Right renal cortex interstitium (tissue), 3 donors: ENCODE data around the gene RBM33. TPM values are rescaled to one million over a fixed set of nuclear protein-coding genes. Genes with fewer than 3 reads are reported as not detected.

Experiments used
- DNase-seq, 3 donors: peaks; one replicate each; pipeline ENCODE4 v3.0.0-alpha.2; 2013; ENCODE audit warnings: low read depth in 3 of 3, low spot score in 2 of 3
- polyA plus RNA-seq, 3 donors: library from polyadenylated mRNA; unstranded; fragments of 120-200 nt; gene quantifications; one replicate each; pipeline ENCODE4 v1.2.1, GENCODE V29; 2013; ENCODE audit not compliant: insufficient read length in 3 of 3

The RBM33 gene
- polyA plus RNA-seq, 3 donors, result 26.2 to 33.6 (median 26.5) TPM

GRCh38 chr7:155621418-155621980 is 23.0 kb upstream of the RBM33 start:
- DNase-seq, result no peak

- no peak for DNase-seq
These were observed 20.0 kb upstream of the RBM33 start for GRCh38 chr7:155624412-155624811.

- DNase-seq, result no peak
These were observed 18.9 kb upstream of the RBM33 start for GRCh38 chr7:155625557-155625956.

GRCh38 chr7:155629171-155629570 is 15.3 kb upstream of the RBM33 start:
- DNase-seq, result no peak

DNA sequence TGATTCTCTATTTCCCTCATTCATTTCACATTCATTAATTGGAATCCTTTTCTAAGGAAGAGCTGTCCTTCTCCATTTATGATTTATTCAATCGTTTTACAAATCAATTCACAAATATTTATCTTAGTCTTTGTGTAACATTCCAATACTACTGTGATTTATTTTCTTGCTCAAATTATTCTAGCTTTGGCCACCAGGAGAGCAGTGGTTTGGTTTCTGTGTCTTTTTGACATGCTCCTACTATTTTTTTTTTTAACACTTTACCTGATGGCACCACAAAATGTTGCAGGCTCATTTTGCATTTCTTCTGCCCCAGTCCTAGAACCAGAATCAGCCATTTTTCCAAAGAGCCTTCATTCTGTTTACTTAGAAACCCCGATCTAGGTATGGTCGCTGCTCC is 13.3 kb upstream of the RBM33 start:
- no peak for DNase-seq

DNA sequence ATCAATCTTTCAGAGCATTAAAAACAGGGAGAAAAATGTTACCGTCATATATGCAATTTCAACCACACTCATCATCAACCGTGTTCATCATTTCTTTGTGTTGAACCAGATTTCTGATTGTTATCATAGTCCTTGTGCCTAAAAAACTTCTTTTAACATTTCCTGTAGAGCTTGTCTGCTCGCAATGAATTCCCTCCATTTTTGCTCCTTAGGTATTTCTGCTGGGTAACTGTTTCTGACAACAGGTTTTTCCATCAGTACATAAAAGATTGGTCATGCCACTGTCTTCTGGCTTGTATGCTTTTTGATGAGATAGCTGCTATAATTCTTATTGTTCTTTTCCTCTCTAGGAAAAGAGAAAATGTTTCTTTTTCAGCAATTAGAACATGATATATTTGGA is 8.6 kb upstream of the RBM33 start:
- DNase-seq, result no peak

DNA sequence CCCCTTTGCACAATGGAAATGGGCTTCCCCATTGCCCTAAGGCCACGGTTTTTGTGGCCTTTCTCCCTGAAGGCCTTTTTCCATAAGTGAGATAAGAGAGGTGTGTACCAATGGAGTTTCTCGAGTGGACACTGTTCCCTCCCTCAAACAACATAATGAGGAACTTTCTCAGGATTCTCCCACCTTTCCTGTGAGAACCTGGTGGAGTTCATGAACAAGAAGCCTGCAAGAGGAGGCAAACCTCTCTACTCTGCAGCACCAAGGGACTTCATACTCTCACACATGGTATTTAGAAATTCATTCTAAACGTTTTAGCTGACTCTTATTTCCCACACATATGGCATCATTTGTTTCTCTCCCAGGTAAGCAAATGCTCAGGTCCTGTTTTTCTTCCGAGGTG is 7.3 kb upstream of the RBM33 start:
- DNase-seq, result no peak

- no peak for DNase-seq
These were observed 6.1 kb upstream of the RBM33 start for GRCh38 chr7:155638366-155638765.

GRCh38 chr7:155639958-155640520 is 4.4 kb upstream of the RBM33 start:
- no peak for DNase-seq

GRCh38 chr7:155640629-155641028 is 3.8 kb upstream of the RBM33 start:
- no peak for DNase-seq

DNA sequence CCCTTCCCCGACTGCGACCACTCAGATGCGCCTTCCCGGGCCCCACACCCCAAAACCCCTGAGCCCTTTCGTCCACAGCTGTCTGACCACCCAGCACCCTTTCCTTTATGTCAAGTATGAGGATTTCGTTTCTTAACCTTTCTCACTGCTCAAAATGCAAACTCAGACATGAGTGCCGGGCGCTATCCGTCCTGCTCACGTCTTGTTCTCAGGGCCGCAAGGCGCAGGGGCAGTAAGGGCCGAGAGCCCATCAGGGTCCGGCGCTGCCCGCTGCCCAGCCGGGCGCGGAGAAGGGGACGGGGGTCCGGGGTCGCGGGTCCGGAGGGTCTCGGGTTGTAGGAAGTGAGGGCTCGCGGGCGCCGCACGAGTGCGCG is 670 bp upstream of the RBM33 start:
- DNase-seq, result no peak

DNA sequence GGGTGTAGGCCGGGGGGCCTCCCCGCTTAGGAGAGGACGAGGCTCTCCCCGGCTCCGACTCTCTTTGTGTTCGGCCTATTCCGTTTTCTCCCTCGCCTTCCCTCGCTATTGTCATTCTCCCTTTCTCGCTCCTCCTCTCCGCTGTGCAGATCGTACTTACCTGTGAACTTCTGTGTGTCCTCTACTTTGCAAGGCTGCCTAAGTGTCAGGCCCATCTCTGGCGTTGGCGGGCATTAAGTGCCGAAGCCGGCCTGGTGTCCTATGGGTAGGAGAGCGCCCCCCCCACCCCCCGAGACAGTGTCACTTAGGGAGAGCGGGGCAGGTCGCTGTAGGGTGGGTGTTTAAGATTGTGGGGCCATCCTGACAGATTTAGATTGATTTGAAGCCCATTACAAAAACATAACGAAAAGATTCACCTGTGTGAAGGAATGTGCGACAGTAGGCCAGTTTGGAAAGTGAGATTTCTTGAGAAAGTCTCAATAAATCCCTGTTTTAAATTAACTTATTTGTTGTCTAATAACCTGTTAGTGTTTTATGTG is 579 bp downstream of the RBM33 start:
- DNase-seq, result peak; percentile 29 to 41 (median 32)

DNA sequence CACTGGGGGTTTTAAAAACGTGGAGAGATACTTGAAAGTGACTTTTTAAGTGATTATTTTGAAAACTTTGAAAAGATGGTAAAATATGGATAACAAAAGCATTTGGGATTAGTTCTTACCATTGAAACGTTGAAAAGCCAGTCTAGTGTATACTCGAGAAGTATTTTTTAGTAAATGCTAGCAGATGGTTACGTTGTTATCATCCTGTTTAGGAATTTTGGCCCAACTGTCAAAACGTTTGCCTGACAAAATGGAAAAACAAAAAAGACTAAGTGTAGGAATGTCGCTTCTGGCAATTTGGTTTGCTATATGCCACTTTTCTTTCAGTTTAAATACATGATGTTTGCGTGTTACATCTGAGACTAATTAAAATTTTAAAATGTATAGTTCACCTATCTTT is 1.2 kb downstream of the RBM33 start:
- no peak for DNase-seq

GRCh38 chr7:155646669-155647068 is 2.2 kb downstream of the RBM33 start:
- no peak for DNase-seq

DNA sequence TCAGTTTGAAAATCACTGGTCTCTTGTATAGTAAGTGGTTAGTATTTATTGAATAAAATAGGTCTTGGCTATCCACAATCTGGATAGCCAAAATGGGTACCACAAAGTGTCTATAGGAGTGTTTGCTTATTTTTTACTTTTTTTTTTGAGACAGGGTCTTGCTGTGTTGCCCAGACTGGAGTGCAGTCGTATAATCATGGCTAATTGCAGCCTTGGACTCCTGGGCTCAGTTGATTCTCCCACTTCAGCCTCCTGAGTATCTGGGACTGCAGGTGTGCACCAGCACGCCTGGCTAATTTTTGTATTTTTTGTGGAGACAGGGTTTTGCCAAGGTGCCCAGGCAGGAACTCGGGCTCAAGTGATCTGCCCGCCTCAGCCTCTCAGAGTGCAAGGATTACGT is 2.8 kb downstream of the RBM33 start:
- DNase-seq, result no peak

- DNase-seq, result no peak
These were observed 3.3 kb downstream of the RBM33 start for GRCh38 chr7:155647734-155648133.

- no peak for DNase-seq
These were observed 4.4 kb downstream of the RBM33 start for GRCh38 chr7:155648752-155649339.

GRCh38 chr7:155649588-155649987 is 5.1 kb downstream of the RBM33 start:
- no peak for DNase-seq

DNA sequence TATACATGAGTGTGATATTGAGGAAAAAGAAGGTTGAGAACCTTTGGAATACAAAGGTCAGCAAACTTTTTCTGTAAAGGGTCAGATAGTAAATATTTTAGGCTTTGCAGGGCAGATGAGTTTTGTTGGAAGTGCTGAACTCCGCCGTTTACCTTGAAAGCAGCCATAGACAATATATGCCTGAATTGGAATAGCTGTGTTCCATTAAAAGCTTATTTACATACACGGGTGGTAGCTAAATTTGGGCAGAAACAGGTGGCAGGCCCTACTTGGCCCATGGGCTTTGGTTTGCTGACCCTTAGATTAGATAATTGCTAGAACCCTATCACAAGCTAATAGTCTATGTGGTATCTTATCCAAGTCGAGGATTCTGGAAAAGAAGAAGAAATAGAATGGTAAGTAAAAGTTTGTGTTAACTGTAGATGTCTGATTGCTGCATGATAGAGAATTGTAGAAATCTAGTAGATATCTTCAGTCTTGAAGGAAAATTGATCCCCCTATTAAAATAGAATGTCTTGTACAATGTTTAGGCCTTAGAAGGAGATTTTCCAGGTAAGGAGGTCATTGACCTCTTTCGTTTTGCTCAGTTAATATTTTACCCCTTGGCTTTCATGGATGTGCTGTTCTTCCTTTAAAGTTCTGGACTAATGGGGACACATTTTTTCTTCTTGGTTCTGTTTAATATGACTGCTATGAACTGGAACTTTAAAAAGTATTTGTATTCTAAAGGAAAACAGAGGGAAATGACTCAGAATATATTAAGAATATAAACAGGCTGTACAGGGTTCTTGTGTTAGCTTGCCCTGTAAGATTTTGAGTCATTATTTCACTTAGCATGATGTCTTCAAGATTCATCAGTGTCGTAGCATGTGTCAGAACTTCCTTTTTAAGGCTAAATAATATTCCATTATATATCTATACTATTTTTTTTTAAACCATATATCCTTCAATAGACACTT is 8.0 kb downstream of the RBM33 start:
- no peak for DNase-seq

GRCh38 chr7:155653803-155654202 is 9.3 kb downstream of the RBM33 start:
- no peak for DNase-seq

DNA sequence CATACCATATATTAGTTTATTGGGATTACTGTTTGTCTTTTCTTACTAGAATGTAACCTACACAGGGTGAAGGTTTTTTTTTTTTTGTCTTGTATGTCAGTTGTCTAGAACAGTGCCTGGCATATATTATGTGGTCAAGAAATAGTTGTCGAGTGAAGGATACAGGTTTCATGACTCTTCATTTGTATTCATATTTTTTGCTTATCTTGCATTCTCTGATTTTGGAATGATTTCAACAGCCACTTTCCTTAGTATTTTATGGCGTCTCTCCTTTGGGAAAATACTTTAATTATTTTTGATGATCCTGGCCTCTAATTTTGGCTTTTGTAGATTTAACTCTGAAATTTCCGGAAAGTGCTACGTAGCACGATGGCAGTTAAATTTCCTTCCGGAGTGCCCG is 12.4 kb downstream of the RBM33 start:
- no peak for DNase-seq
